IMR-90 (cell line): Measurements from ENCODE around the gene HOXA7.

Experiments used
- BHLHE40 ChIP-seq: fragments of 150-350 bp; IDR thresholded peaks from 2 replicates; pipeline ENCODE4 v1.6.1; 2016; ENCODE audit warnings: mild to moderate bottlenecking, low read depth, low read length
- CEBPB ChIP-seq: IDR thresholded peaks from 2 replicates; pipeline ENCODE4 v1.6.1; 2012; ENCODE audit warnings: low read depth, low read length, improper control_type of control experiment
- CHD1 ChIP-seq: IDR thresholded peaks from 2 replicates; pipeline ENCODE4 v1.6.1; 2012; ENCODE audit warnings: low read depth, low read length, improper control_type of control experiment
- MAFK ChIP-seq: IDR thresholded peaks from 2 replicates; pipeline ENCODE4 v1.6.1; 2012; ENCODE audit warnings: low read depth, low read length, improper control_type of control experiment
- MAZ ChIP-seq: IDR thresholded peaks from 2 replicates; pipeline ENCODE4 v1.6.1; 2012; ENCODE audit warnings: low read depth, mild to moderate bottlenecking, low read length, improper control_type of control experiment, moderate library complexity, borderline replicate concordance
- POLR2A ChIP-seq: IDR thresholded peaks from 2 replicates; pipeline ENCODE4 v1.6.1; 2012; ENCODE audit warnings: mild to moderate bottlenecking, low read depth, low read length
- RFX5 ChIP-seq: IDR thresholded peaks from 2 replicates; pipeline ENCODE4 v1.8.0; 2012; ENCODE audit warnings: low read depth, mild to moderate bottlenecking, low read length, moderate library complexity
- SMC3 ChIP-seq: fragments of 150-350 bp; IDR thresholded peaks from 2 replicates; pipeline ENCODE4 v1.6.1; 2016; ENCODE audit warnings: low read depth, mild to moderate bottlenecking, antibody characterized with exemption, low read length, moderate library complexity
- TF ChIP-seq, protein P1 (sequence below): conservative IDR thresholded peaks from 2 replicates; pipeline ENCODE4 v1.5.1; 2012; ENCODE audit warnings: mild to moderate bottlenecking, low read depth, low read length, improper control_type of control experiment
- TF ChIP-seq, protein P2 (sequence below): fragments of 150-350 bp; IDR thresholded peaks from 2 replicates; pipeline ENCODE4 v1.6.1; 2016; ENCODE audit warnings: low read depth, mild to moderate bottlenecking, low read length, moderate library complexity, borderline replicate concordance
- TF ChIP-seq, protein P3 (sequence below): fragments of 150-350 bp; IDR thresholded peaks from 2 replicates; pipeline ENCODE4 v1.6.1; 2017; ENCODE audit warnings: mild to moderate bottlenecking, antibody characterized with exemption, low read length, low read depth

- TF ChIP-seq, protein P1, sequence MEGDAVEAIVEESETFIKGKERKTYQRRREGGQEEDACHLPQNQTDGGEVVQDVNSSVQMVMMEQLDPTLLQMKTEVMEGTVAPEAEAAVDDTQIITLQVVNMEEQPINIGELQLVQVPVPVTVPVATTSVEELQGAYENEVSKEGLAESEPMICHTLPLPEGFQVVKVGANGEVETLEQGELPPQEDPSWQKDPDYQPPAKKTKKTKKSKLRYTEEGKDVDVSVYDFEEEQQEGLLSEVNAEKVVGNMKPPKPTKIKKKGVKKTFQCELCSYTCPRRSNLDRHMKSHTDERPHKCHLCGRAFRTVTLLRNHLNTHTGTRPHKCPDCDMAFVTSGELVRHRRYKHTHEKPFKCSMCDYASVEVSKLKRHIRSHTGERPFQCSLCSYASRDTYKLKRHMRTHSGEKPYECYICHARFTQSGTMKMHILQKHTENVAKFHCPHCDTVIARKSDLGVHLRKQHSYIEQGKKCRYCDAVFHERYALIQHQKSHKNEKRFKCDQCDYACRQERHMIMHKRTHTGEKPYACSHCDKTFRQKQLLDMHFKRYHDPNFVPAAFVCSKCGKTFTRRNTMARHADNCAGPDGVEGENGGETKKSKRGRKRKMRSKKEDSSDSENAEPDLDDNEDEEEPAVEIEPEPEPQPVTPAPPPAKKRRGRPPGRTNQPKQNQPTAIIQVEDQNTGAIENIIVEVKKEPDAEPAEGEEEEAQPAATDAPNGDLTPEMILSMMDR, result no peak
- TF ChIP-seq BHLHE40 (no peak), POLR2A (no peak), SMC3 (no peak), MAFK (no peak), RFX5 (no peak), CHD1 (no peak), MAZ (no peak), CEBPB (no peak)
- TF ChIP-seq, protein P2, sequence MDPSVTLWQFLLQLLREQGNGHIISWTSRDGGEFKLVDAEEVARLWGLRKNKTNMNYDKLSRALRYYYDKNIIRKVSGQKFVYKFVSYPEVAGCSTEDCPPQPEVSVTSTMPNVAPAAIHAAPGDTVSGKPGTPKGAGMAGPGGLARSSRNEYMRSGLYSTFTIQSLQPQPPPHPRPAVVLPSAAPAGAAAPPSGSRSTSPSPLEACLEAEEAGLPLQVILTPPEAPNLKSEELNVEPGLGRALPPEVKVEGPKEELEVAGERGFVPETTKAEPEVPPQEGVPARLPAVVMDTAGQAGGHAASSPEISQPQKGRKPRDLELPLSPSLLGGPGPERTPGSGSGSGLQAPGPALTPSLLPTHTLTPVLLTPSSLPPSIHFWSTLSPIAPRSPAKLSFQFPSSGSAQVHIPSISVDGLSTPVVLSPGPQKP, result no peak
- TF ChIP-seq, protein P3, sequence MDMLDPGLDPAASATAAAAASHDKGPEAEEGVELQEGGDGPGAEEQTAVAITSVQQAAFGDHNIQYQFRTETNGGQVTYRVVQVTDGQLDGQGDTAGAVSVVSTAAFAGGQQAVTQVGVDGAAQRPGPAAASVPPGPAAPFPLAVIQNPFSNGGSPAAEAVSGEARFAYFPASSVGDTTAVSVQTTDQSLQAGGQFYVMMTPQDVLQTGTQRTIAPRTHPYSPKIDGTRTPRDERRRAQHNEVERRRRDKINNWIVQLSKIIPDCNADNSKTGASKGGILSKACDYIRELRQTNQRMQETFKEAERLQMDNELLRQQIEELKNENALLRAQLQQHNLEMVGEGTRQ, result no peak
Observed at GRCh38 chr7:27170426-27171324, 14.2 kb upstream of the HOXA7 start.
